Endothelial cell of umbilical vein (primary cell): Measurements from ENCODE around the gene SLC35G1. TPM values are rescaled to one million over a fixed set of nuclear protein-coding genes. Genes with fewer than 3 reads are reported as not detected.

Experiments
- BruUV-seq: library from RNA; stranded (reverse); fragments of 400-500 nt; replicated peaks from 2 replicates; lab custom pipeline; 2021; lab: Mats Ljungman, UMichigan
- CTCF ChIA-PET: fragments of 300-600, 350-600 bp; sonication (Branson Sonifier 250); formaldehyde crosslinking; loops from one replicate; lab custom pipeline; 2021; ENCODE audit warnings: antibody characterized with exemption, inconsistent platforms; lab: Charles Lee
- POLR2A ChIA-PET: fragments of 300-600, 350-600 bp; sonication (Branson Sonifier 250); formaldehyde crosslinking; loops from one replicate; lab custom pipeline; 2021; ENCODE audit warnings: antibody characterized with exemption, inconsistent platforms; lab: Charles Lee
- DNase-seq: peaks from one replicate; pipeline ENCODE4 v3.0.0-alpha.2; 2011; ENCODE audit warnings: low read depth, low spot score
- FAIRE-seq: peaks from 2 replicates; lab custom pipeline; 2011; peaks lifted over from hg19 to GRCh38; lab: Jason Lieb, UNC
- H2AFZ ChIP-seq: 2 replicates; pipeline ENCODE4 v1.6.0; 2012; ENCODE audit warnings: low read depth, low read length, control low read depth, inconsistent platforms
- H3K27ac ChIP-seq: 2 replicates; pipeline ENCODE4 v1.5.1; 2011; ENCODE audit warnings: low read depth, mild to moderate bottlenecking, control low read depth, low read length, moderate library complexity; ENCODE audit not compliant: insufficient read depth
- H3K27me3 ChIP-seq, 2 experiments: 2 replicates each; pipeline versions ENCODE4 v1.6.0 to v1.6.1; 2011; ENCODE audit warnings: low read length in 2 of 2, mixed read lengths in 1 of 2; ENCODE audit not compliant: control insufficient read depth in 2 of 2, insufficient read depth in 2 of 2
- H3K36me3 ChIP-seq, 2 experiments: 2 replicates in 1 of 2; 3 replicates in 1 of 2; pipeline ENCODE4 v1.5.1; 2011; ENCODE audit warnings: low read length in 2 of 2, mild to moderate bottlenecking in 1 of 2, moderate library complexity in 1 of 2; ENCODE audit not compliant: control insufficient read depth in 2 of 2, insufficient read depth in 2 of 2; ENCODE audit errors: extremely low read depth in 1 of 2
- H3K4me1 ChIP-seq: 3 replicates; pipeline ENCODE4 v1.5.1; 2011; ENCODE audit warnings: mild to moderate bottlenecking, low read length; ENCODE audit not compliant: control insufficient read depth, insufficient read depth; ENCODE audit errors: extremely low read depth
- H3K4me2 ChIP-seq: 2 replicates; pipeline ENCODE4 v1.6.1; 2011; ENCODE audit warnings: low read length, control low read depth, mixed read lengths; ENCODE audit not compliant: insufficient read depth
- H3K4me3 ChIP-seq, 3 experiments: fragments of 200-600 bp in 1 of 3; sonication (generic), shearing (Covaris generic) in 1 of 3; replicated peaks in 1 of 3; 2 replicates each; pipeline ENCODE4 v1.5.1; 2011 to 2016; ENCODE audit warnings: control low read depth in 3 of 3, low read length in 3 of 3, mild to moderate bottlenecking in 2 of 3, inconsistent platforms in 1 of 3, low read depth in 1 of 3, moderate library complexity in 1 of 3; ENCODE audit not compliant: insufficient read depth in 1 of 3
- H3K79me2 ChIP-seq: 2 replicates; pipeline ENCODE4 v1.6.0; 2012; ENCODE audit warnings: low read length, inconsistent platforms; ENCODE audit not compliant: control insufficient read depth, insufficient read depth
- H3K9ac ChIP-seq: replicated peaks from 2 replicates; pipeline ENCODE3; 2011; ENCODE audit warnings: low read length, control low read depth; ENCODE audit not compliant: insufficient read depth; ENCODE audit errors: extremely low read depth
- H3K9me1 ChIP-seq: replicated peaks from 3 replicates; pipeline ENCODE4 v1.6.0; 2011; ENCODE audit warnings: mild to moderate bottlenecking, low read length; ENCODE audit not compliant: control insufficient read depth, insufficient read depth; ENCODE audit errors: extremely low read depth
- H3K9me3 ChIP-seq: replicated peaks from 2 replicates; pipeline ENCODE4 v1.5.1; 2012; ENCODE audit warnings: low read length, inconsistent platforms; ENCODE audit not compliant: control insufficient read depth, insufficient read depth
- H4K20me1 ChIP-seq: replicated peaks from 2 replicates; pipeline ENCODE3; 2011; ENCODE audit warnings: mild to moderate bottlenecking, low read length; ENCODE audit not compliant: control insufficient read depth, insufficient read depth; ENCODE audit errors: extremely low read depth
- CTCF ChIP-seq, 2 donors: IDR thresholded peaks; 1 replicate in 1 of 2; 2 replicates in 1 of 2; pipeline ENCODE4 v1.5.1; 2011; ENCODE audit warnings: low read length in 2 of 2, mild to moderate bottlenecking in 2 of 2, moderate library complexity in 2 of 2, control low read depth in 1 of 2, inconsistent platforms in 1 of 2, low read depth in 1 of 2; ENCODE audit not compliant: insufficient read depth in 1 of 2; ENCODE audit errors: extremely low read depth in 1 of 2
- EZH2 ChIP-seq: IDR thresholded peaks from 2 replicates; pipeline ENCODE4 v1.6.1; 2012; ENCODE audit warnings: borderline replicate concordance, low read depth, mild to moderate bottlenecking, moderate library complexity, low read length, inconsistent platforms; ENCODE audit not compliant: severe bottlenecking
- FOS ChIP-seq: IDR thresholded peaks from 2 replicates; pipeline ENCODE4 v1.6.1; 2011; ENCODE audit warnings: mild to moderate bottlenecking, low read length, moderate library complexity, borderline replicate concordance; ENCODE audit not compliant: insufficient read depth
- GATA2 ChIP-seq: IDR thresholded peaks from 2 replicates; pipeline ENCODE4 v1.7.0; 2011; ENCODE audit warnings: low read depth, mild to moderate bottlenecking, moderate library complexity, mixed read lengths, low read length; ENCODE audit not compliant: insufficient read length, insufficient read depth
- JUN ChIP-seq: IDR thresholded peaks from 2 replicates; pipeline ENCODE4 v1.6.1; 2011; ENCODE audit warnings: borderline replicate concordance, low read depth; ENCODE audit not compliant: insufficient read length, insufficient read depth
- MYC ChIP-seq: IDR thresholded peaks from one replicate; pipeline ENCODE4 v1.6.1; 2011; ENCODE audit warnings: mild to moderate bottlenecking, low read depth, low read length
- POLR2A ChIP-seq: IDR thresholded peaks from 2 replicates; pipeline ENCODE4 v1.6.1; 2012; ENCODE audit warnings: low read depth, mild to moderate bottlenecking, control low read depth, low read length
- POLR2AphosphoS5 ChIP-seq: IDR thresholded peaks from 2 replicates; pipeline ENCODE4 v1.6.1; 2012; ENCODE audit warnings: low read depth, mild to moderate bottlenecking, control low read depth, low read length, moderate library complexity; ENCODE audit not compliant: insufficient read depth
- dilution Hi-C: fragments of 300-500 bp; cut with MboI; formaldehyde crosslinking; loops from one replicate; pipeline ENCODE4 v1.15.0; 2019; ENCODE audit warnings: low sequenced_read_pairs; ENCODE audit not compliant: extremely low pct_ligation_motif_present
- intact Hi-C: fragments of 100-400 bp; cut with micrococcal nuclease; formaldehyde crosslinking; loops from one replicate; pipeline ENCODE4 v1.10.0; 2022
- polyA plus RNA-seq, 4 experiments: library from polyadenylated mRNA; depleted of rRNA in 3 of 4; stranded (reverse) in 3 of 4; unstranded in 1 of 4; fragments of >200 nt; gene quantifications; 2 replicates each; pipeline versions ENCODE4 v1.2.1 to v1.2.3, GENCODE V29; 2011 to 2012; ENCODE audit warnings: missing spikeins in 1 of 4
- total RNA-seq: library from RNA; stranded (reverse); gene quantifications from 2 replicates; pipeline ENCODE4 v1.2.3, GENCODE V29; 2021
- TF ChIP-seq, protein P1 (sequence below): IDR thresholded peaks from 2 replicates; pipeline ENCODE4 v1.6.1; 2011; ENCODE audit not compliant: insufficient read depth, insufficient read length

Gene SLC35G1
- total and polyA plus RNA-seq, 2 donors (not counting 3 experiments of a cell fraction or from before 2014, with no cell fraction given): 2.5 to 4.1 TPM

- H3K4me3 ChIP-seq: no peak overlapping the region
- no peaks in the 10 kb centered on the region for H4K20me1 ChIP-seq
- H3K9me1 ChIP-seq: no peaks in the 10 kb centered on the region
- no peaks in the 10 kb centered on the region for H3K9me3 ChIP-seq
- H3K4me1 ChIP-seq: no peaks in the 10 kb centered on the region
- no peak for TF ChIP-seq POLR2A
- TF ChIP-seq FOS: no peak
- no peak for TF ChIP-seq MYC
- TF ChIP-seq EZH2: no peak
- TF ChIP-seq POLR2AphosphoS5: no peak
- TF ChIP-seq GATA2: no peak
- TF ChIP-seq, protein P1, sequence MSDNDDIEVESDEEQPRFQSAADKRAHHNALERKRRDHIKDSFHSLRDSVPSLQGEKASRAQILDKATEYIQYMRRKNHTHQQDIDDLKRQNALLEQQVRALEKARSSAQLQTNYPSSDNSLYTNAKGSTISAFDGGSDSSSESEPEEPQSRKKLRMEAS: no peak
- TF ChIP-seq JUN: no peak
- no peak for TF ChIP-seq CTCF (IDR thresholded peaks at IDR 0.05; ENCODE audit: extremely low read depth in 1 of 2, insufficient read depth in 1 of 2, low read depth in 1 of 2, low read length in 2 of 2)
- no peak overlapping the region for H2AFZ ChIP-seq
- no peak for FAIRE-seq
- H3K79me2 ChIP-seq: no peaks in the 10 kb centered on the region
- intact Hi-C loops: no loop called here
- no peak overlapping the region for H3K9ac ChIP-seq
- H3K27me3 ChIP-seq: peaks cover 3 to 15% of the 10 kb centered on the region in 2 experiments
- H3K4me2 ChIP-seq: no peak overlapping the region
- no peak overlapping the region for H3K27ac ChIP-seq
- dilution Hi-C loops: no loop called here
- no peak for DNase-seq
- CTCF ChIA-PET: no interaction called here
- H3K36me3 ChIP-seq: no peaks in the 10 kb centered on the region
- BruUV-seq: no TSS peak
- POLR2A ChIA-PET: no interaction called here
These were observed 27.9 kb upstream of the SLC35G1 start for GRCh38 chr10:93865794-93866425.
